ENCODE data around the gene PRRT1.

DNA sequence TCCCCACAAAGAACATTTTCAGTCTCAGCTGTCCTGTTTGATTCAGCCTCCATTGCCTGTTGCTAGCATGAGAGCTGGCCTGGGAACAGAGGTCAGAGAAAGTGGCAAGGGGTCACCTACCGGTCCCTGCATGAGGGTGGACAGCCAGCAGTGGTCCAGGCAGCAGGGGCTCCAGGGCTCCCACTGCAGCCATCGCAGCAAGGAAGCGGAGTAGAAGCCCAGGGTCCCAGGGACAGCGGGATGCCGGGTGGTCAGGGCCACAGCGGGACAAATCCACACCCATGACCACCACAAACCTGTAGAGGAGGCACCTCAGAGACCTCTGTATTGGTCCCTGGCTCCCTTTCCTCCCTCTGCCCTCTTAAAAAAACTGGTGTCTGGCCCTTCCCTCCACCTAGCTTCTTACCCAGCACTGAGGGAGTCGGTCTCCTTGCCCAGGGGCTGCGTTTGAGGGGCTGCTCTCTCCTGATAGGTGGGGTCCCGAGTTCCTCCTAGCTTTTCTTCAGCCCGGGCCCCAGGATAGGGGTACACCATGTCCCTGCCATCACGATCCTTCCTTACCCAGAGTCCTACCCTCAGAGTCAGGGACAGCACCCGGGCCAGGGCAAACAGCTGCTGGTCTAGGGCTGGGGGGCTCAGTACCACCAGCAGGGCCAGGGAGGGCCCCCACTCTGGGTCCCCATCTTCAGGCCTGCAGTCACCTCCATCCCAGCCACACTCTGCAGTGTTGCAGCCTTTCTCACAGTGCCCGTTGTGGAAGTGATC, 49.2 kb upstream of the PRRT1 start:
- TF ChIP-seq POLR2A (IDR thresholded peaks at IDR 0.05; ENCODE audit: low read length) (no peak), JUN (IDR thresholded peaks at IDR 0.05) (no peak), EP300 (IDR thresholded peaks at IDR 0.05) (no peak), RAD21 (conservative IDR thresholded peaks at IDR 0.05 in 1 of 2, IDR thresholded peaks at IDR 0.05 in 1 of 2) (no peak), HDAC2 (IDR thresholded peaks at IDR 0.05) (no peak), RNF2 (IDR thresholded peaks at IDR 0.05; ENCODE audit: borderline replicate concordance, low read depth) (no peak), PHF8 (IDR thresholded peaks at IDR 0.05; ENCODE audit: borderline replicate concordance, low read depth) (no peak), MAFK (IDR thresholded peaks at IDR 0.05; ENCODE audit: partially characterized antibody) (no peak), HOXA7 (CRISPR knock-in tag; IDR thresholded peaks at IDR 0.05) (no peak), CHD2 (IDR thresholded peaks at IDR 0.05; ENCODE audit: low read length, partially characterized antibody) (no peak)
- TF ChIP-seq, protein P1, sequence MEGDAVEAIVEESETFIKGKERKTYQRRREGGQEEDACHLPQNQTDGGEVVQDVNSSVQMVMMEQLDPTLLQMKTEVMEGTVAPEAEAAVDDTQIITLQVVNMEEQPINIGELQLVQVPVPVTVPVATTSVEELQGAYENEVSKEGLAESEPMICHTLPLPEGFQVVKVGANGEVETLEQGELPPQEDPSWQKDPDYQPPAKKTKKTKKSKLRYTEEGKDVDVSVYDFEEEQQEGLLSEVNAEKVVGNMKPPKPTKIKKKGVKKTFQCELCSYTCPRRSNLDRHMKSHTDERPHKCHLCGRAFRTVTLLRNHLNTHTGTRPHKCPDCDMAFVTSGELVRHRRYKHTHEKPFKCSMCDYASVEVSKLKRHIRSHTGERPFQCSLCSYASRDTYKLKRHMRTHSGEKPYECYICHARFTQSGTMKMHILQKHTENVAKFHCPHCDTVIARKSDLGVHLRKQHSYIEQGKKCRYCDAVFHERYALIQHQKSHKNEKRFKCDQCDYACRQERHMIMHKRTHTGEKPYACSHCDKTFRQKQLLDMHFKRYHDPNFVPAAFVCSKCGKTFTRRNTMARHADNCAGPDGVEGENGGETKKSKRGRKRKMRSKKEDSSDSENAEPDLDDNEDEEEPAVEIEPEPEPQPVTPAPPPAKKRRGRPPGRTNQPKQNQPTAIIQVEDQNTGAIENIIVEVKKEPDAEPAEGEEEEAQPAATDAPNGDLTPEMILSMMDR (IDR thresholded peaks at IDR 0.05) = no peak
- TF ChIP-seq, protein P2, sequence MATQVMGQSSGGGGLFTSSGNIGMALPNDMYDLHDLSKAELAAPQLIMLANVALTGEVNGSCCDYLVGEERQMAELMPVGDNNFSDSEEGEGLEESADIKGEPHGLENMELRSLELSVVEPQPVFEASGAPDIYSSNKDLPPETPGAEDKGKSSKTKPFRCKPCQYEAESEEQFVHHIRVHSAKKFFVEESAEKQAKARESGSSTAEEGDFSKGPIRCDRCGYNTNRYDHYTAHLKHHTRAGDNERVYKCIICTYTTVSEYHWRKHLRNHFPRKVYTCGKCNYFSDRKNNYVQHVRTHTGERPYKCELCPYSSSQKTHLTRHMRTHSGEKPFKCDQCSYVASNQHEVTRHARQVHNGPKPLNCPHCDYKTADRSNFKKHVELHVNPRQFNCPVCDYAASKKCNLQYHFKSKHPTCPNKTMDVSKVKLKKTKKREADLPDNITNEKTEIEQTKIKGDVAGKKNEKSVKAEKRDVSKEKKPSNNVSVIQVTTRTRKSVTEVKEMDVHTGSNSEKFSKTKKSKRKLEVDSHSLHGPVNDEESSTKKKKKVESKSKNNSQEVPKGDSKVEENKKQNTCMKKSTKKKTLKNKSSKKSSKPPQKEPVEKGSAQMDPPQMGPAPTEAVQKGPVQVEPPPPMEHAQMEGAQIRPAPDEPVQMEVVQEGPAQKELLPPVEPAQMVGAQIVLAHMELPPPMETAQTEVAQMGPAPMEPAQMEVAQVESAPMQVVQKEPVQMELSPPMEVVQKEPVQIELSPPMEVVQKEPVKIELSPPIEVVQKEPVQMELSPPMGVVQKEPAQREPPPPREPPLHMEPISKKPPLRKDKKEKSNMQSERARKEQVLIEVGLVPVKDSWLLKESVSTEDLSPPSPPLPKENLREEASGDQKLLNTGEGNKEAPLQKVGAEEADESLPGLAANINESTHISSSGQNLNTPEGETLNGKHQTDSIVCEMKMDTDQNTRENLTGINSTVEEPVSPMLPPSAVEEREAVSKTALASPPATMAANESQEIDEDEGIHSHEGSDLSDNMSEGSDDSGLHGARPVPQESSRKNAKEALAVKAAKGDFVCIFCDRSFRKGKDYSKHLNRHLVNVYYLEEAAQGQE (IDR thresholded peaks at IDR 0.05) = no peak
- TF ChIP-seq, protein P3, sequence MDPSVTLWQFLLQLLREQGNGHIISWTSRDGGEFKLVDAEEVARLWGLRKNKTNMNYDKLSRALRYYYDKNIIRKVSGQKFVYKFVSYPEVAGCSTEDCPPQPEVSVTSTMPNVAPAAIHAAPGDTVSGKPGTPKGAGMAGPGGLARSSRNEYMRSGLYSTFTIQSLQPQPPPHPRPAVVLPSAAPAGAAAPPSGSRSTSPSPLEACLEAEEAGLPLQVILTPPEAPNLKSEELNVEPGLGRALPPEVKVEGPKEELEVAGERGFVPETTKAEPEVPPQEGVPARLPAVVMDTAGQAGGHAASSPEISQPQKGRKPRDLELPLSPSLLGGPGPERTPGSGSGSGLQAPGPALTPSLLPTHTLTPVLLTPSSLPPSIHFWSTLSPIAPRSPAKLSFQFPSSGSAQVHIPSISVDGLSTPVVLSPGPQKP (IDR thresholded peaks at IDR 0.05; ENCODE audit: low read depth, low read length) = no peak
